Keratinocyte (primary cell): ENCODE data around the gene CDC42BPG. TPM values are rescaled to one million over a fixed set of nuclear protein-coding genes. Genes with fewer than 3 reads are reported as not detected.

Experiments used
- DNase-seq: peaks from one replicate; pipeline ENCODE4 v3.0.0-alpha.2; 2011; ENCODE audit warnings: low read depth, missing footprints, low spot score
- FAIRE-seq: peaks from 2 replicates; lab custom pipeline; 2011; peaks lifted over from hg19 to GRCh38; lab: Jason Lieb, UNC
- H2AFZ ChIP-seq: 2 replicates; pipeline ENCODE4 v1.6.0; 2012; ENCODE audit warnings: low read length, control low read depth, inconsistent platforms; ENCODE audit not compliant: control insufficient read depth
- H3K27ac ChIP-seq: 2 replicates; pipeline ENCODE4 v1.5.1; 2011; ENCODE audit warnings: low read length; ENCODE audit not compliant: control insufficient read depth, insufficient read depth
- H3K27me3 ChIP-seq: 3 replicates; pipeline ENCODE4 v1.6.0; 2011; ENCODE audit warnings: low read length; ENCODE audit not compliant: control insufficient read depth, insufficient read depth; ENCODE audit errors: extremely low read depth
- H3K36me3 ChIP-seq, 2 experiments: 2 replicates in 1 of 2; 3 replicates in 1 of 2; pipeline ENCODE4 v1.5.1; 2011; ENCODE audit warnings: low read length in 2 of 2, mild to moderate bottlenecking in 1 of 2; ENCODE audit not compliant: control insufficient read depth in 2 of 2, insufficient read depth in 2 of 2; ENCODE audit errors: extremely low read depth in 1 of 2
- H3K4me1 ChIP-seq: 3 replicates; pipeline ENCODE4 v1.5.1; 2011; ENCODE audit warnings: low read length; ENCODE audit not compliant: control insufficient read depth, insufficient read depth; ENCODE audit errors: extremely low read depth
- H3K4me2 ChIP-seq: 3 replicates; pipeline ENCODE4 v1.6.0; 2011; ENCODE audit warnings: low read depth, low read length; ENCODE audit not compliant: control insufficient read depth, insufficient read depth; ENCODE audit errors: extremely low read depth
- H3K4me3 ChIP-seq, 3 experiments: fragments of 200-600 bp in 1 of 3; sonication (generic) in 1 of 3; 2 replicates in 2 of 3; 3 replicates in 1 of 3; pipeline ENCODE4 v1.5.1; 2011 to 2016; ENCODE audit warnings: low read length in 3 of 3, mild to moderate bottlenecking in 3 of 3, control low read depth in 2 of 3, inconsistent platforms in 1 of 3, low read depth in 1 of 3, mixed read lengths in 1 of 3, mixed run types in 1 of 3, moderate library complexity in 1 of 3; ENCODE audit not compliant: control insufficient read depth in 2 of 3, insufficient read depth in 2 of 3; ENCODE audit errors: extremely low read depth in 1 of 3
- H3K79me2 ChIP-seq: 2 replicates; pipeline ENCODE4 v1.6.0; 2012; ENCODE audit warnings: low read length; ENCODE audit not compliant: control insufficient read depth, insufficient read depth
- H3K9ac ChIP-seq: 3 replicates; pipeline ENCODE4 v1.6.0; 2011; ENCODE audit warnings: low read length; ENCODE audit not compliant: control insufficient read depth, insufficient read depth; ENCODE audit errors: extremely low read depth
- H3K9me1 ChIP-seq: 3 replicates; pipeline ENCODE4 v1.6.0; 2011; ENCODE audit warnings: low read length; ENCODE audit not compliant: control insufficient read depth, insufficient read depth; ENCODE audit errors: extremely low read depth
- H3K9me3 ChIP-seq: 2 replicates; pipeline ENCODE4 v1.5.1; 2012; ENCODE audit warnings: low read depth, low read length; ENCODE audit not compliant: control insufficient read depth
- H4K20me1 ChIP-seq: 3 replicates; pipeline ENCODE4 v1.6.0; 2011; ENCODE audit warnings: low read length; ENCODE audit not compliant: control insufficient read depth, insufficient read depth; ENCODE audit errors: extremely low read depth
- EZH2 ChIP-seq: IDR thresholded peaks from one replicate; pipeline ENCODE4 v1.6.1; 2012; ENCODE audit warnings: inconsistent platforms, mild to moderate bottlenecking, low read length, moderate library complexity
- dilution Hi-C: fragments of 300-500 bp; cut with MboI; formaldehyde crosslinking; loops from one replicate; pipeline ENCODE4 v1.7.0; 2020; ENCODE audit warnings: low sequenced_read_pairs; ENCODE audit not compliant: extremely low pct_ligation_motif_present
- polyA plus RNA-seq, 5 experiments: library from polyadenylated mRNA; depleted of rRNA in 3 of 5; stranded (reverse) in 3 of 5; stranded (forward) in 1 of 5; unstranded in 1 of 5; fragments of >200 nt; gene quantifications; 1 replicate in 1 of 5; 2 replicates in 3 of 5; 3 replicates in 1 of 5; pipeline versions ENCODE4 v1.2.1 to v1.2.3, GENCODE V29; 2011 to 2012; ENCODE audit warnings: missing spikeins in 2 of 5, low read depth in 1 of 5, low replicate concordance in 1 of 5
- TF ChIP-seq, protein P1 (sequence below), 3 experiments: IDR thresholded peaks in 1 of 3; conservative IDR thresholded peaks in 1 of 3; optimal IDR thresholded peaks in 1 of 3; 2 replicates in 2 of 3; 3 replicates in 1 of 3; pipeline versions ENCODE3 to v1.5.1; 2011; ENCODE audit warnings: low read length in 3 of 3, mild to moderate bottlenecking in 3 of 3, moderate library complexity in 2 of 3, control low read depth in 1 of 3, inconsistent platforms in 1 of 3; ENCODE audit not compliant: insufficient read depth in 2 of 3; ENCODE audit errors: extremely low read depth in 1 of 3

Gene CDC42BPG
- polyA plus RNA-seq, 1 donor (not counting 4 experiments of a cell fraction or from before 2014, with no cell fraction given): 2.5 TPM

GRCh38 chr11:64839335-64839734, 5.1 kb downstream of the CDC42BPG start:
- Histone ChIP-seq H3K9ac (no peak overlapping the region), H3K4me1 (peaks cover 36% of the 10 kb centered on the region), H3K27ac (no peak overlapping the region), H3K9me1 (no peaks in the 10 kb centered on the region), H2AFZ (no peak overlapping the region), H3K4me3 (no peak overlapping the region), H3K9me3 (no peaks in the 10 kb centered on the region), H3K4me2 (no peak overlapping the region), H3K36me3 (peaks cover 16 to 22% of the 10 kb centered on the region in 2 experiments), H3K79me2 (peaks cover 13% of the 10 kb centered on the region), H3K27me3 (no peaks in the 10 kb centered on the region), H4K20me1 (no peaks in the 10 kb centered on the region)
- dilution Hi-C loops: no loop called here
- TF ChIP-seq, protein P1, sequence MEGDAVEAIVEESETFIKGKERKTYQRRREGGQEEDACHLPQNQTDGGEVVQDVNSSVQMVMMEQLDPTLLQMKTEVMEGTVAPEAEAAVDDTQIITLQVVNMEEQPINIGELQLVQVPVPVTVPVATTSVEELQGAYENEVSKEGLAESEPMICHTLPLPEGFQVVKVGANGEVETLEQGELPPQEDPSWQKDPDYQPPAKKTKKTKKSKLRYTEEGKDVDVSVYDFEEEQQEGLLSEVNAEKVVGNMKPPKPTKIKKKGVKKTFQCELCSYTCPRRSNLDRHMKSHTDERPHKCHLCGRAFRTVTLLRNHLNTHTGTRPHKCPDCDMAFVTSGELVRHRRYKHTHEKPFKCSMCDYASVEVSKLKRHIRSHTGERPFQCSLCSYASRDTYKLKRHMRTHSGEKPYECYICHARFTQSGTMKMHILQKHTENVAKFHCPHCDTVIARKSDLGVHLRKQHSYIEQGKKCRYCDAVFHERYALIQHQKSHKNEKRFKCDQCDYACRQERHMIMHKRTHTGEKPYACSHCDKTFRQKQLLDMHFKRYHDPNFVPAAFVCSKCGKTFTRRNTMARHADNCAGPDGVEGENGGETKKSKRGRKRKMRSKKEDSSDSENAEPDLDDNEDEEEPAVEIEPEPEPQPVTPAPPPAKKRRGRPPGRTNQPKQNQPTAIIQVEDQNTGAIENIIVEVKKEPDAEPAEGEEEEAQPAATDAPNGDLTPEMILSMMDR (optimal IDR thresholded peaks at IDR 0.05 in 1 of 3, IDR thresholded peaks at IDR 0.05 in 1 of 3, conservative IDR thresholded peaks at IDR 0.05 in 1 of 3; ENCODE audit: extremely low read depth in 1 of 3, insufficient read depth in 2 of 3, low read length in 3 of 3): no peak
- no peak for TF ChIP-seq EZH2
- DNase-seq (no peak), FAIRE-seq (no peak)

GRCh38 chr11:64838600-64839334, 5.7 kb downstream of the CDC42BPG start:
- no peaks in the 10 kb centered on the region for H3K9me3 ChIP-seq
- peaks cover 16 to 27% of the 10 kb centered on the region in 2 experiments for H3K36me3 ChIP-seq
- H3K4me1 ChIP-seq: peaks cover 32% of the 10 kb centered on the region
- H3K79me2 ChIP-seq: peaks cover 11% of the 10 kb centered on the region
- dilution Hi-C loops: no loop called here
- no peak overlapping the region for H3K4me3 ChIP-seq
- TF ChIP-seq EZH2: no peak
- H2AFZ ChIP-seq: no peak overlapping the region
- no peaks in the 10 kb centered on the region for H3K9me1 ChIP-seq
- FAIRE-seq (no peak), DNase-seq (no peak)
- H3K27ac ChIP-seq: no peak overlapping the region
- H3K27me3 ChIP-seq: no peaks in the 10 kb centered on the region
- no peaks in the 10 kb centered on the region for H4K20me1 ChIP-seq
- no peak overlapping the region for H3K4me2 ChIP-seq
- no peak overlapping the region for H3K9ac ChIP-seq
